Measurements from ENCODE around the gene HTRA3.

The HTRA3 gene

GRCh38 chr4:8269535-8270417, at the start of gene HTRA3:
TSS of gene HTRA3 (plus strand) at chr4:8269754. CDS start at chr4:8269969, 215 bp downstream.
- DNase-seq, result no peak

GRCh38 chr4:8220661-8221450, 48.7 kb upstream of the HTRA3 start:
- no peak for DNase-seq

- no peak for DNase-seq
Observed at GRCh38 chr4:8221476-8221875, 48.1 kb upstream of the HTRA3 start.

GRCh38 chr4:8221985-8222384, 47.6 kb upstream of the HTRA3 start:
- DNase-seq, result no peak

GRCh38 chr4:8222609-8223388, 46.8 kb upstream of the HTRA3 start:
- no peak for DNase-seq

- DNase-seq, result no peak
Observed at GRCh38 chr4:8224267-8224974, 45.1 kb upstream of the HTRA3 start.

GRCh38 chr4:8224975-8225625, 44.5 kb upstream of the HTRA3 start:
- DNase-seq, result no peak

- no peak for DNase-seq
Observed at GRCh38 chr4:8225706-8226443, 43.7 kb upstream of the HTRA3 start.

GRCh38 chr4:8227201-8227770, 42.3 kb upstream of the HTRA3 start:
- no peak for DNase-seq

GRCh38 chr4:8227771-8228318, 41.7 kb upstream of the HTRA3 start:
- no peak for DNase-seq

GRCh38 chr4:8228319-8229250, 41.0 kb upstream of the HTRA3 start:
- peak; percentile 66 for DNase-seq

GRCh38 chr4:8229331-8229975, 40.1 kb upstream of the HTRA3 start:
- no peak for DNase-seq

- no peak for DNase-seq
Observed at GRCh38 chr4:8230033-8230432, 39.5 kb upstream of the HTRA3 start.

- no peak for DNase-seq
Observed at GRCh38 chr4:8230891-8231290, 38.7 kb upstream of the HTRA3 start.

GRCh38 chr4:8231551-8232049, 38.0 kb upstream of the HTRA3 start:
- DNase-seq, result no peak

GRCh38 chr4:8232748-8233147, 36.8 kb upstream of the HTRA3 start:
- no peak for DNase-seq

GRCh38 chr4:8233672-8234484, 35.7 kb upstream of the HTRA3 start:
- DNase-seq, result no peak

- DNase-seq, result no peak
Observed at GRCh38 chr4:8234715-8235114, 34.8 kb upstream of the HTRA3 start.

Data from activated CD4-positive, alpha-beta T cell treated with anti-CD3 and anti-CD28 coated beads, Interleukin-2, amount 50 U/mL, for 1 hour (primary cell).